ENCODE measurements around the gene GLS. TPM values are rescaled to one million over a fixed set of nuclear protein-coding genes. Genes with fewer than 3 reads are reported as not detected.

Gene GLS
- total and polyA plus RNA-seq, 7 donors, result 6.9 to 30.6 (median 26.7) TPM

DNA sequence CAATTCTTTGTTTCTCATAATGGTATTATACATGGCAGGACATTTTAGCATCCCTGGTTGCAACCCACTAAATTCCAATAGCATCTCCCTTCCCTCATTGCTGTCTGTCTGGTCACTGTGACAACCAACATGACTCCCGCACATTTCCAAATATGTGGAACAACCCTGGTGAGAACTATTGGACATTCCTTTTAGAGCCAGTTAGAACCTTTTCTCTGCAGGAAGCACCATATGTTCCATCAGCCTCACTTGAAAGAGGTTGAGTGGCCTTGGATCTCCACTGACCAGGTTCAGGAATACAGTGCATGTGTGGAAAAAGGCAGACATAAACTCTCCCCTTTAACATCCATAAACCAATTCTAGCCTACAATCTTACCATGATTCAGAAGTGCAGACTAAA, 25.9 kb upstream of the GLS start:
- H3K4me3 ChIP-seq, result no peak overlapping the region
- DNase-seq (no peak), ATAC-seq (no peak)
- H3K9me3 ChIP-seq, result no peaks in the 10 kb centered on the region
- no peaks in the 10 kb centered on the region for H3K27me3 ChIP-seq (ENCODE audit: insufficient read depth in 3 of 3, low read length in 2 of 3)
- intact Hi-C loops (cut with DNase I), result no loop called here
- no peaks in the 10 kb centered on the region for H3K4me1 ChIP-seq
- H3K36me3 ChIP-seq (ENCODE audit: insufficient read depth in 1 of 2, low read depth in 1 of 2), result no peaks in the 10 kb centered on the region
- H3K27ac ChIP-seq, result no peak overlapping the region
- no peak for TF ChIP-seq CTCF (IDR thresholded peaks at IDR 0.05)
- 89 to 97% (median 96%) methylated on average over 1 of the region's 1 CpG for WGBS, 3 donors

GRCh38 chr2:190855245-190855644, 25.4 kb upstream of the GLS start:
- ATAC-seq, result no peak
- intact Hi-C loops (cut with DNase I), result no loop called here

DNA sequence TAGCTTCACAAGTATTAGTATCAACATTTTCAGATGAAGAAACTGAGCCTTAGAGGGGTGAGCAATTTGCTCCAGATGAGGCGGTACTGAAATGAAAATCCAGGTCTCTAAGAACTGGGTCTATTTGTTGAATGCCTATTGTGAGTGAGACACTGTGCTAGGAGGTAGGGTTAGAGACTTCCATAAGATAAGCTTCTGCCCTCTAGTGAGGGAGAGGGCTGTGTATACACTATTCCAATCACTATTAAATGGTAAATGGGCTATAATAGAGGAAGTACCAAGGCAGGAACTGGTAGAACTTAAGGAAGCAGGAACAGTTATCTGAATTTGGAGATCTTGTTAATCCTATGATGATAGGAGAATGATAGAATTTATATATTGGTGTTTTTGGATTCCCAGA, 23.6 kb upstream of the GLS start:
- no peak for ATAC-seq
- no peaks in the 10 kb centered on the region for H3K36me3 ChIP-seq (ENCODE audit: insufficient read depth in 1 of 2, low read depth in 1 of 2)
- intact Hi-C loops (cut with DNase I), result no loop called here
- no peaks in the 10 kb centered on the region for H3K4me1 ChIP-seq
- H3K27ac ChIP-seq, result no peak overlapping the region
- no peaks in the 10 kb centered on the region for H3K9me3 ChIP-seq
- no peak overlapping the region for H3K4me3 ChIP-seq
- 100% methylated on average over 1 of the region's 1 CpG for WGBS, 3 donors
- DNase-seq, result no peak
- no peaks in the 10 kb centered on the region for H3K27me3 ChIP-seq (ENCODE audit: insufficient read depth in 3 of 3, low read length in 2 of 3)
- no peak for TF ChIP-seq CTCF (IDR thresholded peaks at IDR 0.05)

More at GRCh38 chr2:190855245-190855644, 25.4 kb upstream of the GLS start:
- no peak for DNase-seq
- no peak overlapping the region for H3K27ac ChIP-seq
- no peak overlapping the region for H3K4me3 ChIP-seq
- no peak for TF ChIP-seq CTCF (IDR thresholded peaks at IDR 0.05)
- WGBS, 3 donors, result 92 to 93% (median 93%) methylated on average over 4 of the region's 4 CpGs
- H3K4me1 ChIP-seq, result no peaks in the 10 kb centered on the region
- H3K36me3 ChIP-seq (ENCODE audit: insufficient read depth in 1 of 2, low read depth in 1 of 2), result no peaks in the 10 kb centered on the region
- no peaks in the 10 kb centered on the region for H3K27me3 ChIP-seq (ENCODE audit: insufficient read depth in 3 of 3, low read length in 2 of 3)
- H3K9me3 ChIP-seq, result no peaks in the 10 kb centered on the region

DNA sequence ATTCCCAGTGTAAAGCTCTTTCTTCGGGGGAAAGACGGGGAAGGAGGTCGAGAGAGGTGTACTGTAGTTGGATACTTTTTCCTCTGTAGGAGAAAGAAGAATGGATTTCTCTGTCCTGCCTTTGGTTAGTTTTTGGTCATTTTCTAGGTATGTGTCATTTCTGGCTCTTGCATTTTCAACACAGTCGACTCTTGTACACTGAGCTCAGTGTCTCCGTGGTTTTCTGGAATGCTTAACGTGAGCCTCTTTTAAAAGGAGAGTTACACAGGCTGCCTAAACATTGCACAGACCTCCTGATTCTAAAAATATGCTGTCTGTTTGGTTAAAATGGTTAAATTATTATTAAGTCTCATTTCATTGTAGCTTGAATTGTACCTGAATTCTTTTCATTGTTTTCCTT, 21.8 kb upstream of the GLS start:
- Histone ChIP-seq H3K27me3 (ENCODE audit: insufficient read depth in 3 of 3, low read length in 2 of 3) (no peaks in the 10 kb centered on the region), H3K36me3 (ENCODE audit: insufficient read depth in 1 of 2, low read depth in 1 of 2) (no peaks in the 10 kb centered on the region), H3K27ac (no peak overlapping the region), H3K4me1 (peaks cover 5% of the 10 kb centered on the region), H3K4me3 (no peak overlapping the region), H3K9me3 (no peaks in the 10 kb centered on the region)
- DNase-seq, result no peak
- no peak for TF ChIP-seq CTCF (IDR thresholded peaks at IDR 0.05)
- 52 to 63% (median 54%) methylated on average over 6 of the region's 6 CpGs for WGBS, 3 donors
- no peak for ATAC-seq
- intact Hi-C loops (cut with DNase I), result no loop called here

All from psoas muscle (tissue), 8 donors.